SHP77 treated with DMSO at 0.1 percent for 48 hours (cell line): ENCODE measurements around the gene SLC37A3.
A peak's percentile ranks its signal among the peaks of the same experiment; 100 is the strongest.
"Not testable (repeated sequence)": the region's sequence is repeated elsewhere in the genome, so short reads cannot be mapped to it uniquely, and the experiment has no call there.

ENCODE experiments used
- DNase-seq: peaks from one replicate; lab custom pipeline; 2025; lab: John Stamatoyannopoulos, UW

The SLC37A3 gene

DNA sequence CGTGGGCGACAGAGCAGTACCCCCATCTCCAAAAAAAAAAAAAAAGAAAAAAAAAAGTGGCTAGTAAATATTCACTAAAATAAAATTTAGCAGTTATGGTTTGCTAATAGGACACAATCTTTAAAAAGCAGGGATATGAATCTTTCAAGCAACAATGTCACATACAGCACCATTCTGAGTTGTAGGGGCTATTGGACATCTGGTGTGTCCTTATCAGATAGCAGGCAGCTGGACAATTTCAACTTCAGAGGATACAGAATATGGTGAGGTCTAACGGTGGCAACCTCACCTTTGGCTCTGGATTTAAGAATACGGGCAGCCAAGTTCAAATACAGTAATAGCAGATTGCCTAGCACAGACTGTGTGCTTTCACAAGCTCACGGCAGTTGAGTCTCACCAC is 51.1 kb downstream of the SLC37A3 start:
- DNase-seq, result no peak

DNA sequence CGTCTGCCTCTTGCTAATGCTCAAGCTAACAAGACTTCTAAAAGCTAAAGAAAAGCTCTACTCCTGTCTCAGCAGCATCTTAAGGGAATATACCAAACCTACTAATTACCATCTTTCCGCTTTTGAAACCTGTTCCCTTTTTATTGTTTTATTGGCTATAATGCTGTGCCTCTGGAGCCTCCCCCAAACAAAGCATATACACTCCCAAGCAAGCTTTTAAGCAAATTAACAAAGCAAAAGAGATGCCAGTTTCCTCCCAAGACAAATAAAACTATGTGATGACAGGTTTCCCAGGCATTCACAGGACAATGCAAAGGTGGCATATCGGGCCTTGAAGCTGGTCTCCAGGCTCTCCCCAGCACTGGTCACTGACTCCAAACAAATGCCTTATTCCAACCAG is 52.9 kb downstream of the SLC37A3 start:
- DNase-seq, result no peak

DNA sequence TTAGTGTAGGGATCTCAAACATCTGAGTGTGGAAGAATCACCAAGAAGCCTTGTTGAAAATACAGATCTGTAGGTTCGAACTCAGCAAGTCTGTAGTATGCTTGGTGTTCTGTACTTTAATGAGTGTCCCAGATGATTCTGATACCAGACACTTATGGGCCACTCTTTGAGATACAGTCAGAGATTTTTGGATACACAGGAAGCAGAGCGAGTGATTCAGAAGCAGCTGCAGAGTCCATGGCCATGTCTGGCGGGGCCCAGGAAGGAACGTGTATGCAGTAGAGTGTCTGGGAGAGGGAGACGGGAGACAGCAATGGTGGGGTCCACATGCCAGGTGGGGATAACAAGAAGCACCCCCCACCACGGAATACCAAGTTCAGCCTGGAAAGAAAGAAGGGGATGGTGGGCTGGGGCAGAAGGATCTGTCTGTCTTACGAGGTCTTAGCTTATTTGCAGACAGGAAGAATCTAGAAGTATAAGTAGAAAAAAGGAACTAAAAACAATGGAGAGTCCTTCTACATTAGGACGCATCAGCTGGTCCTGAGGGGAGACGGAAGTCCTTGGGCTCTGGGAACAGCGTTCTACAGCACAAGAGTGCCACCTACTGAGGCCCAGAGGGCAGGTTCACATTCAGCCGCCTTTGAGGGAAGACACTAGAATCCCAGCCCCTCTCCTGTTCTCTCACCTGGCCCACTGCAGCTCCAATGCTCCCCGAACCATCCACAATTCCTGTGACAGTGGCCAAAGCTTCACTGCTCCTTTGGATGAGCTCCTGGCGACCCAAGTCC is 55.4 kb downstream of the SLC37A3 start:
- DNase-seq, result no peak

DNA sequence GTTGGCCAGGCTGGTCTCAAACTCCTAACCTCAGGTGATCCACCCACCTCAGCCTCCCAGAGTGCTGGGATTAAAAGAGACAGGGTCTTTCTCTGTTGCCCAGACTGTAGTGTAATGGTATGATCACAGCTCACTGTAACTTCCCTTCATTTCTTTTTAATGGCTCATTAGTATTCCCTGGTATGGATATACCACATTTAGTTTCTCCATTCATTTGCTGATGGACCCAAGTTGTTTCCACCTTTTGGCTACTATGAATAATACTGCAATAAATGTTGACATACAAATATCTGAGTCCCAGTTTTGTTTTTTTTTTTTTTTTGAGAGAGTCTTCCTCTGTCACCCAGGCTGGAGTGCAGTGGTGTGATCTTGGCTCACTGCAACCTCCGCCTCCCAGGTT is 59.4 kb downstream of the SLC37A3 start:
- DNase-seq, result not testable (repeated sequence)

DNA sequence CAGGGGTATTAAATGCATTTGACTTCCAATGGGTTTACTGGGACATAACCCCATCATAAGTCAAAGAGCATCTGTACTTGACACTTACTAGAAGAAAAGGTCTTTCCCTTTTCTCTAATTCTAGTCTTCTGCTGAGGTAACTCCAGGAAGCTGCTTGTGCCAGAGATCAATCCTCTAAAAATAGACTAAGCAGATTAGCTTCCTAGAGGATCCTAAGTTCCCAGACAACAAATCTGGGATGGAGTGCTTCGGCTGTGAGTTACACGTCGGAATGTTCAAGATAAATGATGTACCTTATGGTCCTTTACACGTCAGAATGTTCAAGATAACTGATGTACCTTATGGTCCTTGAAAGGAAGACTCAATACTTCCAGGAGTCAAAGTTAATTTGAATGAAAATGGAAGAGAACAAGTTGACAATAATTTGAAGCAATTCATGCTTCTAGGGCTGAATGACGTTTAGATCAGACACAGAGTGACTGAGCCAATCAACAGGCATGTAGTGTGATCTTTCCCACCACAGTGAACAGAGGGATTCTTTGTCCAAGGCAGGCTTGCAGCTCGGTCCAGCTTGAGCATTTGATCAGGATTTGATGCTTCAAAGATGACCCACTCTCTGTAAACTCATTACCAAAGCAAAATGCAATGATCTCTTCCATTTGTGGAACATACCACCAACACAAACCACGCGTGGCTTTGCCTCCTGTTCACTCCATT is 63.8 kb downstream of the SLC37A3 start:
- DNase-seq, result no peak

DNA sequence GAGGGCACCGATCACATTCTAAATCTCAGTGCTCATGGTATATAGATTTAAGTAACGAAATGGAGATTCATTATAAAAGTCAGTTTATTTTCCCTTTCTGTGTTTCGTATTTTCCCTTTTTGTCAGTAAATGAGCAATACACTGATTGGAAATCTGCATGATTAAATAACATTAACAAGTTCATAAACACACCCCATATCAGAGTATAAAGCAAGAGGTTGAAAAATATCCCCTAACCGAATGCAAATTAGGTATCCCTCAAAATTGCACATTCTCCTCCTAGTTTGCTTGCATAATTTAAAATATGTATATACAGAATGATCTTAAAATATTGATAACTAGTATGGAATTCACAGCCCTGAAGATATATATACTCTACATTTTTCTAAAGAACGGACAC is 64.6 kb downstream of the SLC37A3 start:
- DNase-seq, result no peak

DNA sequence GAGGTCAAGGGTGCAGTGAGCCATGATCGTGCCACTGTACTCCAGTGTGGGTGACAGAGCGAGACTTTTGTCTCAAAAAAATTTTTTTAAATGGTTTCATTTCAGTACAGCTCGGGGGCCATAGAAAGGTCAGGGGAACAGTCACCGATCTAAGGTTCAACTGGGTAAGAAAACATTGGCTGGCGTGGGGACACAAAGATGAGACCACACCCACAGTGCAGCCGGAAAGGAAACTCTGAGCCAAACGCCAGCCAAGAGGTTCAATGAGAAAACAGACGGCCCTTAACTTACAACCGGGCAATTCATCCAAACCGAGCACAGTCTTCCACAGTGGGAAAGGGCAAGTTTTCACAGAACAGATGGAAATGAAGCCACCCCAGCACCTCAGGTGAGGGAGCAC is 65.1 kb downstream of the SLC37A3 start:
- DNase-seq, result no peak

DNA sequence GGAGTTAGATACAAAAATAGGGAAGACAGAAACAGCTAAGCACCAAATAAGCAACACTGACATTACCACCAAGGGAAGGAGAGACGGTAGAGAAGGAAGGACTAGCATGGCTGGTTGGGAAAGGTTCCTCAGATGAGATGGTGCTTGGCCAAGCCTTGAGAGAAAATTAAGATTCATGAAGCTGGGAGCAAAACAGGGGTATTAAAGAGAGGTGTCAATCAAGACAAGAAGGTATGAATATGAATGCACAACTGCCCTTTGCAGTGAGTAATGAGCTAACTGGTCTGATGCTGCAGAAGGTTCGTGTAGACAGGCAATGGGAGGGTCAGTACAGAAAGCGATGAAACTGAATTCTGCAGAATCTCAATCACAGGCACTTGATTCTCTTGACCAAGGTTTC is 67.7 kb downstream of the SLC37A3 start:
- no peak for DNase-seq

DNA sequence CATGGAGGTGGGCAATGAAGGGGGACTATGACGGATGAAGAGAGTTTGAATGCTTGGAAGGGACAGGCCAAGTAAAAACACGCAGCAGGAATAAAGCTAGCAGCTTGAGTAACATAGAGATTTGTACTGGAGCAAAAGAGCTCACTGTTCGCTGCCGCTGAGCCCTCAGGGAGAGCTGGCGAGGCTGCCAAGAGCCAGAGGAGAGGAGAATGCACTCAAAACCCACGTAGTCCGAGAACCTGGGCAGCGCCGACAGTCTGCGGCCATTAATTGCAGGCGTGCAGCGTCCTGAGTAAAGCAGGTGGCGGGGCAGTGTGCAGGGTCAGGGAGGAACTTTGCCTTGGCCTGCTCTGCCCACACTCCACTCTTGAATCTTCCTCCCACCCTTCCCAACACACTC is 68.2 kb downstream of the SLC37A3 start:
- DNase-seq, result no peak

DNA sequence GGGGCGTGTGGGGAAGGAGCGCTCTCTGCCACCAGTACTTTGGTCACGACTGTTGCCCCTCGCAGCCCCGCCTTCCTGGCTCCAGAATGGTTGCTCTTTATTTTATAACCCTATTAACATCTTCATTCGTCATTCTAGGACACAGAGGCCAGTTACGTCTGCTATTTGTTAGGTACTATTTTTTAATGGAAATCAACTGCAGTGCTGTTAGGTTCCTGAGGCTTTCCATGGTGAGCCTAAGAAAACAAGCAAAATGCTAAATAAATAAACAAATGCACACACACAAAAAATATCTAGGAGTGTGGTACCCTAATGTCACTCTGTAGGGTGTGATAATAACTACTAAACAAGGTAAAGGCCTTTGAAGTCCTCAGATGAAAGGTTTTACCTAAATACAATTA is 71.1 kb downstream of the SLC37A3 start:
- DNase-seq, result no peak

DNA sequence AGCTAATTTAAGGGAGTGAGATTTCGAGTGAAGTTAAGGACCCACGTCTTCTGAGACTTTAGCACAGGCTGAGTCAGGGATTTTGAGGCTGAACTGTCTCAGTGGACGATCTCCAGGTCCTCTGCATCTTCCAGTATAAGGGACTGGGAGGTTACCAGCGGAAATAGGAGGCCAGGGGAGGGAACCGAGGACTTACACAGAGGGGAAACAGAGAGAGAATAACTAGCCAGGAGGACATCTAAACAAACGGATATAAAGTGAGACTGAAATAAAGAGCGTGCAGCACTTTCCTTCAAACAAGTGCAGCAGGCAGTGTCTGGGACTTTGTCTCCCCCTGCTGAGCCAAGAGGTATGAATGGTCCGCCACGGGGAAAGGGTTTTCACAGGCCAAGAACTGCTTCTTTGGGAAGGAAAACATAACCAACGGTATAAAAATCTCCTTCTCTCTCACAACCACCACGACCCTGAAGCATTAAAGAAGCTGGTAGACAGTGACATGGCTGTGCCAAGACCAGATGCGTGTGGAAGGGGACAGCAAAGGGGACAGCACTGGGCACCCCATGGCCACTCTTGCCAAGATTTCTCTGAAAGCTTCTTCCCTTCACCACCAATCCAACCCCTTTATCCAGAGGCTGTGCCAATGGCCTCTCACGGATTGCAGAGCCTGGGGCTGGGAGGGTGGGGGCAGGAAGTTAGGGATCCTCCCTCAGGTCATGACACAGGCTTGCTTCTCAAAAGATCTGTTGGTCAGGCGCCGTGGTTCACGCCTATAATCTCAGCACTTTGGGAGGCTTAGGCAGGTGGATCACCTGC is 72.0 kb downstream of the SLC37A3 start:
- peak; percentile 11 for DNase-seq

DNA sequence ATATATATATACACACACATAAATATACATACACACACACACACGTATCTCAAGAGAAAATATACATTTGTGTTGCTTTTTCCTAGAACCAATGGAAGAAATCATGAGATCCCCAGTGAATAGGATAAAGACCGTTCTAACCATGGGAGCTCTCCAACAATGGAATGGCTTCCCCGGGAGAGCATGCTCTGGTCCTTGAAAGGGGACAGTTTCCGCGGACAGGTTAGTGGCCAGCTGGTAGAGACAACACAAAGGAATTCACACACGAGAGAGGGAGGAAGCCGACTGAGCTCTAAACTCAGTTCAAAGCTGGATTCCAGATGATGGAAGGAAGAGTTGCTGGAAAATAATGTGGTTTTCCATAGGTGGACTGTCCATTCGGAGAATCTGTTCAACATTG is 72.7 kb downstream of the SLC37A3 start:
- DNase-seq, result no peak

DNA sequence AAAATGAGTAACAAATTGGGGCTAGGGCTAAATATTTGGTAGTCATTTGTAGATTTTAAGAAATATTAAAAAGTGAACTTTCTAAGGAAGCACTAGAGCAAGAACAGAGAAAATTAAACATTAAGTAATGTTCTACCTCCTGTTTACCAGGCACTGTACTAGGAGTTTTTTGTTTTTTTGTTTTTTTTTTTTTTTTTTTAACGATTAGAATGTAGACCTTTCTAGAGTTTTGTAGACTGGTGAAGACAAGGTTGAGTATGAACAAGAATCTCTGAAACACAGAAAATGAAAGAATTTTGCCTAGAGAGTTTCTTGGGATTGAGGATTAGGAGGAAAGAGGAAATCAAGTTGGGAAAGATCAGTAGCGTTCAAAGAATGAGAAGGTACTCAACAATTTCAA is 73.6 kb downstream of the SLC37A3 start:
- no peak for DNase-seq

DNA sequence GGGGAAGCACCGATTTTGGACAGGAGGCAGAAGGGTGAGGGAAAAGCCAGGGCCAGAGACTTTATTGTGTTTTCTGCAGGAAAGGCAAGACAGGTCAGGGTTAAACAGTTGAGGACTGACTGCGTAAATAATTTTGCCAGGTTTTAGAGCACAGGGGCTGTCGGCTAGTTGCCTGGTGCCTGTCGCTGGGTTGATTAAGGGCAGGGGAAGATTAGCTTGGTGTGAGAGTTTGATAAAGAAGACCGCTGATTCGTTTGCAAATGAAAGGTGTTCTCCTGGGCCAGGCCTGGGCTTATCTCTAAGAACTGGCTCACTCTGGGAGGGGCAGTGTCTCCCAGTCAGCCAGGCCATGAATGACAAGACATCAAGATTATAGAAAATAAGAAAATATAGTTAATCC is 75.6 kb downstream of the SLC37A3 start:
- no peak for DNase-seq

DNA sequence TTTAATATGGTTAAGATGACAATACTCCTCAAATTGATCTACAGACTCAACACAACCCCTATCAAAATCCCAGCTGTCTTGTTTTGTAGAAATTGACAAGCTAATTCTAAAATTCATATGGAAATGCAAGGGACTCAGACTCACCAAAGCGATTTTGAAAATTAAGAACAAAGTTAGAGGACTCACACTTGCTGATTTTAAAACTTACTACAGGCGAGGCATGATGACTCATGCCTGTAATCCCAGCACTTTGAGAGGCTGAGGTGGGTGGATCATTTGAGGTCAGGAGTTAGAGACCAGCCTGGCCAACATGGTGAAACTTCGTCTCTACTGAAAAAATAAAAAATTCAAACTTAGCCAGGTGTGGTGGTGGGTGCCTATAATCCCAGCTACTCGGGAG is 78.3 kb downstream of the SLC37A3 start:
- not testable (repeated sequence) for DNase-seq

DNA sequence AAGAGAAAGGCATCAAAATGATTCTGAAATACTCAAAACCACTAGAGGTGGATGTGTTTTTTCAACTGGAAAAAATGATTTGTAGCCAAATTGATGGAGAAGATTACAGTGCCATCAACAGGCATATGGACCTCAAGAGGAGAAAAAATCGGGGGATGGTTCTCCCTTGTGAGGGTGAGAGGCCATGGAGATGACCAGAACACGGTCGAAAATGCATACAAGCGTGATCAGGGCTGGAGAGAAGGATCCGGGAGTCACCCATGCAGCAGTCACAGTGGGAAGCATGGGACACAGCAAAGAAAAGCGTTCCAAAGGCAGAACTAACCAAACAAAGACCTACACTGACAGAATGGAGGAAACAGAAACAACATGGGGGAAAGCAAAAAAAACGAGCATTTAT is 80.3 kb downstream of the SLC37A3 start:
- no peak for DNase-seq

DNA sequence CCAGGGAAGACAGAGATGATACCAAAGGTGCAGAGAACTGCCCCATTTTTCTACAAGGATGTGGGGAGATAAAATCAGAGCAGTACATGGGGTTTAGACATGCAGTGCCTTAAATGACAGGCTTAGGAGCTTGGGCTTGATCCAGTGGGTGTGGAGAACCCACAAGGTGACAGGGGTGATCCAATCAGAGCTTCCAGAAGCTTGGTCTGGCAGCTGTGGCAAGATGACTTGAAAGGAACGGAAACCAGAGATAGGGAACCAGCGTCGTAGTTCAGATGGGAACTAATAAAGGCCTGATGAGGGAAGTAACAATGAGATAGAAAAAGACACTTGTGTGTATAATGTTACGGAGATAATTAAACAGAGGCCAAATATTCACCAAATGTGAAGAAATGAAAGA is 80.7 kb downstream of the SLC37A3 start:
- no peak for DNase-seq

DNA sequence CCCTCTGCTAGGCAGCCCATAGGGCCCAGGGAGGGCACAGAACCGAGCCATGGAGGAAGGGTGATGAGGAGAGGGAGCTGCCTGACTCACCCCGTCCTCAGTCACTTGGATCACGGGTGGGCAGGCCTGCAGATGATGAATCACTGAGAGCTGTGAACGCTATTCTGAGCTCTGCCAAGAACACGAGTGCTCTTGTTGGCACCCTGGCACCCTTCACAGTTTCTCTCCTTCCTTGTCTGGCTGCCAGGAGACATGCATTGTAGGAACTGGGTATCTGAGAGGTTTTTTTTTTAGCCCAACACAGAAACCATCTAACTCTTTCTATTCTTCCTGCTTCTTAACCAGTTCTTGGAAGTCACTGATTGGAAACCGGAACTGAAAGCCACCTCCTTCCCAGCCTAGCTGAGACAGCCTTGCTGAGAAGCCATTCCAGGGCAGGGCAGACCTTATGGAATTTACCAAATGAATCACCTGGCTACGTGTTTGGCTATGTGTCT is 82.1 kb downstream of the SLC37A3 start:
- no peak for DNase-seq

DNA sequence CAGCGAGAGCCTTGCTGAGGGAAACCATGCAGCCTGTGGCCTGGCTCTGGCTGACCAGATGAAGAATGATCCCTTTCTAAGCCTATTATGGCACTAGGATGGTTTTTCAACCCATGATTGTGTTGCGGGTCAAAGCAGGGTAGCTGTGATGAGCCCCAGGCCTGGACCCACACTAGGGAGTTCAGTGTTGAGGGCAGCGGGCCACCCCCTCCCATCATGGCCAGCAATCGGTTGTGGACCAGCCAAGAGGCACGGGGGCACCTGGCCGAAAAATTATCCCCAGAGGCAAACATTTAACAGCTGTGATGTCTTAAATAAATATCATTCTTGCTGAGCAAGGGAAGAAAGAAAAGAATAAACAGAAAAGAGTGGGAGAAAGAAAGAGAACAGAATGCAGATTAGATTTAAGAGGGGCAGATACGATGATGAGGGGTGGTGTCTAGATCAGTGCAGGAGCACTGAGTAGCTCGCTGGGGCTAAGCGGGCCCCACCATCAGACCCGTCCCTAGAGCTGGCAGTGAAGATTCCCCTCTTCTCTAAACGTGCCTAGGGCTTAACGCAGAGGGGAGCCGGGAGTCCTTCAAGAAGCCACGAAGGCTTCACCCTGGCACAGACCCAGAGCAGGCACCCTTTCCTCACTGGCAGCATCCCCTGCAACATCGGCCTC is 82.7 kb downstream of the SLC37A3 start:
- no peak for DNase-seq

DNA sequence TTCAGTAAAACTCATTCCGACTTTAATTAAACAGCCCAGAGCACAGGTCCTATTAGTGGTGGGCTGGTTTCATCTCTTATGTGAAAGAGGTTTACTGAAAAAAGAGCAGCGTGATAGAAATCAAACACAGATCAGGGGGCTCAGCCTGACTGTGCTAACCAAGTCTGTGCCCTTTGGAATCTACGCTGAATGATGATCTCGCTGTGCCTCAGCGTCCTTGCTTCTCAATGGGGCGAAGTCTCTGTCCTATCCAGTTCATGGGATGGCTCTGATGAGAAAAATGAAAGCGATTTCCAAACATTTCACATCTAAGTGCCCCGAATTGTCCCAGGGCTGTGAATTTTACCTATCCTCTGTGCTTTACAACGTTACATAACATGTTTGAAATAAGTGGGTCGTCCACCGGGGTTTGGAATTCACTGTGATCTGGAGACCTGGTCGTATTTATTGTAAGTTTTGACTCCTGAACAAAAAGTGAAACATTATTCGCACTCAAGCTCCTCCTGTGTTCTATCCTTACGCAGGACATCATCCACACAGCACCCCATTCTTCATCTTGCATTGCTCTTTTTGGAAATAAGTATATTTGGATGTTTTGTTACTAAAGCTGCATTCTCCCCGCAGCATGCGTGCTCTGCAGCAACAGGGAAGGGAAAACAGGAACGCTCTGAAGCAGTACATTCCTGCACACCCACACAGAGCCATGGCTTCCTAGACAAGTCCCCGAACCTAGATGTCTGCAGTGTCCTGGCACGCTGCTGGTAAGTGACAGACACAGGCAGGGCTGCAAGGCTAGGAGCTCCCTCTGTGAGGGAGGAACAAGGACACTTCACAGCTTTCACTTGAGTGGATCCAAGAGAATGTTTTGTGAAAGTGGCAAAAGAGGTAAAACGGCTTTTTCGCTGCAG is 83.5 kb downstream of the SLC37A3 start:
- DNase-seq, result no peak
